H1 (cell line): ENCODE data around the gene ANKRD12. TPM values are rescaled to one million over a fixed set of nuclear protein-coding genes. Genes with fewer than 3 reads are reported as not detected.

Experiments
- CTCF ChIA-PET: fragments of 300-600 bp; sonication (Branson Sonifier 250); formaldehyde crosslinking; loops from one replicate; lab custom pipeline; 2021; ENCODE audit not compliant: partially characterized antibody; lab: Charles Lee
- POLR2A ChIA-PET: fragments of 300-600 bp; sonication (Branson Sonifier 250); formaldehyde crosslinking; loops from one replicate; lab custom pipeline; 2021; ENCODE audit warnings: inconsistent platforms; ENCODE audit not compliant: partially characterized antibody; lab: Charles Lee
- DNase-seq, 2 experiments: peaks; one replicate each; pipeline versions ENCODE4 v3.0.0 to v3.0.0-alpha.2; 2010 to 2022; ENCODE audit warnings: low spot score in 2 of 2, low read depth in 1 of 2, mixed read lengths in 1 of 2
- FAIRE-seq: peaks from 2 replicates; lab custom pipeline; 2011; peaks lifted over from hg19 to GRCh38; lab: Jason Lieb, UNC
- H2AFZ ChIP-seq: 2 replicates; pipeline ENCODE4 v1.8.1; 2012; ENCODE audit warnings: low read length, inconsistent platforms
- H2AK5ac ChIP-seq: 2 replicates; pipeline ENCODE4 v1.6.1; 2013; ENCODE audit warnings: low read depth, low read length
- H2BK120ac ChIP-seq: replicated peaks from 2 replicates; pipeline ENCODE3; 2013; ENCODE audit warnings: low read depth, low read length, inconsistent platforms
- H2BK12ac ChIP-seq: 2 replicates; pipeline ENCODE4 v1.6.1; 2013; ENCODE audit warnings: low read depth, low read length
- H2BK15ac ChIP-seq: 2 replicates; pipeline ENCODE4 v1.6.1; 2013; ENCODE audit warnings: low read length
- H2BK20ac ChIP-seq: 2 replicates; pipeline ENCODE4 v1.6.1; 2013; ENCODE audit warnings: low read length
- H2BK5ac ChIP-seq: 2 replicates; pipeline ENCODE4 v1.6.1; 2013; ENCODE audit warnings: low read depth, low read length
- H3K14ac ChIP-seq: 2 replicates; pipeline ENCODE4 v1.6.1; 2013; ENCODE audit warnings: inconsistent platforms; ENCODE audit not compliant: insufficient read length
- H3K18ac ChIP-seq: 2 replicates; pipeline ENCODE4 v1.6.1; 2013; ENCODE audit warnings: low read length; ENCODE audit errors: extremely low read depth
- H3K23ac ChIP-seq: 2 replicates; pipeline ENCODE4 v1.6.1; 2013; ENCODE audit warnings: inconsistent platforms; ENCODE audit not compliant: insufficient read length
- H3K23me2 ChIP-seq: 2 replicates; pipeline ENCODE4 v1.6.1; 2013; ENCODE audit warnings: low read depth, low read length
- H3K27ac ChIP-seq: 2 replicates; pipeline ENCODE4 v1.6.1; 2011; ENCODE audit warnings: low read depth, low read length, inconsistent platforms
- H3K27me3 ChIP-seq, 4 experiments: replicated peaks in 1 of 4; 1 replicate in 1 of 4; 2 replicates in 3 of 4; pipeline versions ENCODE4 v1.6.1 to v1.8.1; 2011 to 2013; ENCODE audit warnings: low read length in 3 of 4, mild to moderate bottlenecking in 3 of 4, inconsistent platforms in 2 of 4, mixed read lengths in 2 of 4, moderate library complexity in 1 of 4; ENCODE audit not compliant: control insufficient read depth in 3 of 4, insufficient read depth in 3 of 4; ENCODE audit errors: extremely low read depth in 1 of 4
- H3K36me3 ChIP-seq, 4 experiments: 2 replicates each; pipeline versions ENCODE4 v1.6.1 to v1.8.1; 2011 to 2013; ENCODE audit warnings: mild to moderate bottlenecking in 4 of 4, low read length in 3 of 4, moderate library complexity in 2 of 4, control low read depth in 1 of 4, inconsistent platforms in 1 of 4; ENCODE audit not compliant: insufficient read depth in 4 of 4, control insufficient read depth in 2 of 4
- H3K4ac ChIP-seq: replicated peaks from 2 replicates; pipeline ENCODE3; 2013; ENCODE audit warnings: low read length, low read depth, mixed read lengths, inconsistent platforms; ENCODE audit not compliant: insufficient read length
- H3K4me1 ChIP-seq, 4 experiments: replicated peaks in 1 of 4; 1 replicate in 1 of 4; 2 replicates in 3 of 4; pipeline versions ENCODE4 v1.6.1 to v1.8.1; 2011 to 2013; ENCODE audit warnings: low read length in 3 of 4, inconsistent platforms in 2 of 4, mixed read lengths in 1 of 4; ENCODE audit not compliant: insufficient read depth in 4 of 4, control insufficient read depth in 3 of 4
- H3K4me2 ChIP-seq, 2 experiments: 2 replicates each; pipeline versions ENCODE4 v1.6.1 to v1.8.1; 2011 to 2013; ENCODE audit warnings: low read depth in 2 of 2, low read length in 2 of 2, control low read depth in 1 of 2, inconsistent platforms in 1 of 2, mild to moderate bottlenecking in 1 of 2; ENCODE audit not compliant: insufficient read depth in 1 of 2
- H3K4me3 ChIP-seq, 4 experiments: fragments of 200-600, 300-600 bp in 1 of 4; sonication (generic), shearing (Covaris generic), sonication (Bioruptor Twin) in 1 of 4; 2 replicates each; pipeline versions ENCODE4 v1.5.1 to v1.8.1; 2011 to 2016; ENCODE audit warnings: low read length in 4 of 4, low read depth in 3 of 4, control low read depth in 2 of 4, inconsistent platforms in 2 of 4, mild to moderate bottlenecking in 2 of 4, mixed read lengths in 1 of 4, moderate library complexity in 1 of 4; ENCODE audit not compliant: insufficient read depth in 2 of 4; ENCODE audit errors: extremely low read depth in 1 of 4
- H3K56ac ChIP-seq: replicated peaks from 2 replicates; pipeline ENCODE3; 2013; ENCODE audit warnings: low read depth, mild to moderate bottlenecking, mixed read lengths, low read length, inconsistent platforms; ENCODE audit not compliant: insufficient read length
- H3K79me1 ChIP-seq: 2 replicates; pipeline ENCODE4 v1.6.1; 2013; ENCODE audit warnings: low read depth, low read length, control low read depth
- H3K79me2 ChIP-seq, 2 experiments: 2 replicates each; pipeline versions ENCODE4 v1.6.1 to v1.8.1; 2012 to 2013; ENCODE audit warnings: low read length in 2 of 2, mild to moderate bottlenecking in 2 of 2, inconsistent platforms in 1 of 2; ENCODE audit not compliant: insufficient read depth in 2 of 2, control insufficient read depth in 1 of 2
- H3K9ac ChIP-seq, 4 experiments: replicated peaks in 1 of 4; 1 replicate in 1 of 4; 2 replicates in 3 of 4; pipeline versions ENCODE4 v1.6.1 to v1.8.1; 2011 to 2013; ENCODE audit warnings: low read depth in 3 of 4, low read length in 3 of 4, control low read depth in 2 of 4, mild to moderate bottlenecking in 2 of 4, moderate library complexity in 2 of 4, inconsistent platforms in 1 of 4; ENCODE audit errors: extremely low read depth in 1 of 4
- H3K9me3 ChIP-seq, 2 experiments: 2 replicates each; pipeline versions ENCODE4 v1.6.1 to v1.8.1; 2012 to 2013; ENCODE audit warnings: mild to moderate bottlenecking in 2 of 2, moderate library complexity in 2 of 2, control low read depth in 1 of 2, inconsistent platforms in 1 of 2, low read depth in 1 of 2, low read length in 1 of 2, mixed read lengths in 1 of 2; ENCODE audit not compliant: insufficient read depth in 2 of 2
- H4K20me1 ChIP-seq, 2 experiments: replicated peaks in 1 of 2; 2 replicates each; pipeline versions ENCODE3 to v1.8.1; 2011 to 2013; ENCODE audit warnings: inconsistent platforms in 2 of 2, low read length in 2 of 2, mild to moderate bottlenecking in 1 of 2; ENCODE audit not compliant: insufficient read depth in 2 of 2, control insufficient read depth in 1 of 2
- H4K5ac ChIP-seq: 2 replicates; pipeline ENCODE4 v1.6.1; 2013; ENCODE audit warnings: low read length, low read depth, mixed read lengths, inconsistent platforms; ENCODE audit not compliant: insufficient read length
- H4K8ac ChIP-seq: 2 replicates; pipeline ENCODE4 v1.8.0; 2013; ENCODE audit warnings: mild to moderate bottlenecking, moderate library complexity, low read length, inconsistent platforms; ENCODE audit not compliant: insufficient read depth; ENCODE audit errors: extremely low read depth
- H4K91ac ChIP-seq: replicated peaks from 2 replicates; pipeline ENCODE3; 2013; ENCODE audit warnings: low read length, mixed read lengths, inconsistent platforms; ENCODE audit not compliant: insufficient read length
- CBX5 ChIP-seq: fragments of 300-800, 300-1000 bp; sonication (generic); IDR thresholded peaks from 2 replicates; pipeline ENCODE4 v1.7.1; 2016; ENCODE audit warnings: antibody characterized with exemption, low read length, low read depth
- WGBS, 2 experiments: shearing (Covaris generic) in 1 of 2; methylation state at CpG; one replicate each; pipeline versions ENCODE4 v1.1.6 to v1.1.7; 2013 to 2015; ENCODE audit warnings: low lambda C conversion rate in 2 of 2, mixed read lengths in 2 of 2, inconsistent platforms in 1 of 2, low coverage in 1 of 2, missing lambda C conversion rate in 1 of 2; ENCODE audit not compliant: insufficient replicate concordance in 2 of 2, insufficient coverage in 1 of 2, insufficient read length in 1 of 2; ENCODE audit errors: extremely low coverage in 1 of 2, missing lambda C conversion rate in 1 of 2; 5-methylcytosine and 5-hydroxymethylcytosine counted together
- polyA plus RNA-seq, 7 experiments: library from polyadenylated mRNA; depleted of rRNA in 3 of 7; stranded (reverse) in 5 of 7; unstranded in 2 of 7; fragments of >200 nt in 5 of 7; fragments of 200-250 nt in 2 of 7; gene quantifications; 1 replicate in 5 of 7; 2 replicates in 1 of 7; 4 replicates in 1 of 7; pipeline versions ENCODE4 v1.2.1 to v1.2.3, GENCODE V29; 2011 to 2013; ENCODE audit warnings: missing spikeins in 2 of 7, mixed read lengths in 2 of 7
- total RNA-seq: library from RNA; stranded (reverse); fragmentation: NEBNext Ultra II Directional; extraction: Animal tissue kit (Norgen Biotek cat#: 25700); gene quantifications from 2 replicates; pipeline ENCODE4 v1.2.1, GENCODE V29; 2021
- TF ChIP-seq, protein P1 (sequence below): IDR thresholded peaks from 2 replicates; pipeline ENCODE4 v1.6.1; 2012; ENCODE audit warnings: inconsistent platforms
- TF ChIP-seq, protein P2 (sequence below): IDR thresholded peaks from 2 replicates; pipeline ENCODE4 v1.6.1; 2012; ENCODE audit warnings: inconsistent platforms

Gene ANKRD12
- total and polyA plus RNA-seq, 2 of the 8 experiments (the other 6 are each of a cell fraction or from before 2014, with no cell fraction given) = 2.6 to 37.9 TPM

DNA sequence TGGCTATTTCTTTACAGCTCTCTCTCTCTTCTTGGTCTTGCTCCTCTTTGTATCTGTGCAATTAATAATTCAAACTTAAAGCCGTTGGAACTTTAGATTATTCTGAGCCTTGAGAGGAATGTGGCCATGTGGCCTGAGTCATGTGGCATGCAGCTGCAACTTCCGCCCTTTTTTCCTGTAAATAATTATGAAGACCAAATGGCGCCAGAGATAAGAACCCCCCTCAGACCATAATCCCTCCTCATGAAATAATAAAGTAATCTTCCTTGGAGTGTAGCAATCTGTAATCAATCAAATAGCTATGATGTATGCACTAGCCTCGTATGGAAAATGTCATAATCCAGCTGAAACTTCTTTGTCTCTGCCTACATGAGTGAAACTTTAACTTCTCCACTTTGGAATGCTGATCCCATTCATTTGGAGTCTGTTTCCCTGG lies 184.5 kb downstream of the ANKRD12 start:
- Histone ChIP-seq H3K9ac (no peak overlapping the region), H4K20me1 (no peaks in the 10 kb centered on the region), H2BK12ac (no peak overlapping the region), H3K4me2 (no peak overlapping the region), H2BK15ac (no peak overlapping the region), H3K23ac (no peak overlapping the region), H2AFZ (no peak overlapping the region), H3K9me3 (no peaks in the 10 kb centered on the region), H2BK20ac (no peak overlapping the region), H3K27ac (no peak overlapping the region), H2BK5ac (no peak overlapping the region), H3K18ac (no peak overlapping the region), H3K14ac (no peak overlapping the region), H4K91ac (no peak overlapping the region), H3K4me3 (no peak overlapping the region), H3K27me3 (no peaks in the 10 kb centered on the region), H3K4me1 (no peaks in the 10 kb centered on the region), H3K79me2 (no peaks in the 10 kb centered on the region), H2BK120ac (no peak overlapping the region), H4K8ac (no peak overlapping the region), H3K79me1 (no peaks in the 10 kb centered on the region), H3K4ac (no peak overlapping the region), H3K56ac (no peak overlapping the region), H2AK5ac (no peak overlapping the region), H3K23me2 (no peaks in the 10 kb centered on the region), H4K5ac (no peak overlapping the region), H3K36me3 (no peaks in the 10 kb centered on the region)
- POLR2A ChIA-PET = no interaction called here
- DNase-seq = no peak
- TF ChIP-seq CBX5 = no peak
- TF ChIP-seq, protein P1, sequence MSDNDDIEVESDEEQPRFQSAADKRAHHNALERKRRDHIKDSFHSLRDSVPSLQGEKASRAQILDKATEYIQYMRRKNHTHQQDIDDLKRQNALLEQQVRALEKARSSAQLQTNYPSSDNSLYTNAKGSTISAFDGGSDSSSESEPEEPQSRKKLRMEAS = peak; percentile 68; the same call in 1 of the 2 replicates
- TF ChIP-seq, protein P2, sequence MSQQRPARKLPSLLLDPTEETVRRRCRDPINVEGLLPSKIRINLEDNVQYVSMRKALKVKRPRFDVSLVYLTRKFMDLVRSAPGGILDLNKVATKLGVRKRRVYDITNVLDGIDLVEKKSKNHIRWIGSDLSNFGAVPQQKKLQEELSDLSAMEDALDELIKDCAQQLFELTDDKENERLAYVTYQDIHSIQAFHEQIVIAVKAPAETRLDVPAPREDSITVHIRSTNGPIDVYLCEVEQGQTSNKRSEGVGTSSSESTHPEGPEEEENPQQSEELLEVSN = peak; percentile 88
- FAIRE-seq = no peak
- CTCF ChIA-PET = interaction anchor here (0.7 to 2.1 kb wide), 3 partner anchors 9 to 103 kb away, joined by 3 to 5 read pairs (median 3); no protein-coding TSS in a partner anchor
- WGBS, 2 experiments = 64% methylated on average over 4 of the region's 4 CpGs; no CpG with 5 or more reads in 1 of the 2 experiments
